IPS-15b (cell line): ENCODE data around the gene PLCL2.
"Not testable (repeated sequence)": the region's sequence is repeated elsewhere in the genome, so short reads cannot be mapped to it uniquely, and the experiment has no call there.

ENCODE experiments used
- H3K27me3 ChIP-seq: one replicate; pipeline ENCODE4 v1.6.1; 2013; ENCODE audit warnings: low read length; ENCODE audit not compliant: control insufficient read depth, insufficient read depth
- H3K36me3 ChIP-seq: one replicate; pipeline ENCODE4 v1.6.1; 2013; ENCODE audit warnings: low read length; ENCODE audit not compliant: control insufficient read depth, insufficient read depth
- H3K4me1 ChIP-seq: one replicate; pipeline ENCODE4 v1.6.1; 2013; ENCODE audit warnings: mild to moderate bottlenecking, low read length; ENCODE audit not compliant: control insufficient read depth, insufficient read depth
- H3K4me3 ChIP-seq: one replicate; pipeline ENCODE4 v1.5.1; 2013; ENCODE audit warnings: low read depth, low read length
- H3K9ac ChIP-seq: one replicate; pipeline ENCODE4 v1.6.1; 2013; ENCODE audit warnings: low read depth, mild to moderate bottlenecking, low read length
- H3K9me3 ChIP-seq: one replicate; pipeline ENCODE4 v1.6.1; 2013; ENCODE audit warnings: mild to moderate bottlenecking, low read length; ENCODE audit not compliant: control insufficient read depth, insufficient read depth

The PLCL2 gene

DNA sequence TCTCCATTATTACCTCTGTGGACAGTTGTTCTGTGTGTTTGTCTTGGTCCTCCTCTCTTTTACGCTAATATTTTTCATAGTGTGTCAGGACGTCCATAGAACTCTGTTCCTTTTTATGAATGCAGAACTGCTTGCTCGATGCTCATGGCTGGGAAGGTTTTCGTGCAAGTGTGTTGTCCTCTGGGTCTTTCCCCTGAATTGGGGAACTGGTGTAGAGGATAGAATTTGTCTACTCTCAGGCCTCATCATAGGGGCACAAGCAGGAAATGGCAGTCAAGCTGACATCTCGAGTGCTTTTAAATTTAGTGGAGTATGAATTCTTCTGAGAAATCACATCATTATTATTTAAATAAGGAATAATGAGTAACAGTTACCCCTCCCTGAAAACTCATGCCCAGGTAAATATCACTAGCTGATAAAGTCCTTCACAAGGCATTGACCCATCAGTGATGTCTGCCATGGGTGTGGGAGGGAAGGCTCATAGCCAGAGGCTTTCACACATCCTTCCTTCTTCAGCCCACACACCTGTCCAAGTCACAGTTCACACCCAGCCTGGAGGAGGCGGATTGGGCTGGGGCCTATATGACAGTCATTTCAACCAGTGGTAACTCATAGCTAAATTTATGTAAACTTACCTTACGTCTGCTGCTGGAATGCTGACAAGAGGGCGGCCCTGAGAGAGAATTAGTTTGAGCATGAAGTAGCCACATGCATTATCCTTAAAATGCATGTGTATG lies 226.1 kb downstream of the PLCL2 start:
- Histone ChIP-seq H3K9ac (no peak overlapping the region), H3K9me3 (no peaks in the 10 kb centered on the region), H3K4me3 (no peak overlapping the region), H3K36me3 (no peaks in the 10 kb centered on the region), H3K4me1 (no peaks in the 10 kb centered on the region), H3K27me3 (no peaks in the 10 kb centered on the region)

DNA sequence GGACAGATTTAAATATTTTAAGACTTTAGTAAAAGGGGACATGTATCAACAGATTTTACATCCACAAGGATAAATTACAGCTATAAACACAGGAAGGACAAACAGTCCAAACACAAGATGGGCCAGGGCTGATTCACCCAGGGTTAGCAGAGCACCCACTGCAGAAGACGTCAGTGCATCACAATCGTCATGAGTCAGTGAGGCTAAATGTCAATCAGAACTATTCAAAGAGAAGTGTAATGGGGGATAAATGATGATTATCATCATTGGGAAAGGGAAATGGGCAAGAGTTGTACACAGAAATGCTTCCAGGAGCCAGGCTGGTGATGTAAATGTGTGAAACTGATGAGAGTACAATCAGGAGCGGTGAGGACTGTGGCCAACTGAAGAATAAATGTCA lies 226.8 kb downstream of the PLCL2 start:
- Histone ChIP-seq H3K9ac (no peak overlapping the region), H3K9me3 (no peaks in the 10 kb centered on the region), H3K36me3 (no peaks in the 10 kb centered on the region), H3K4me1 (no peaks in the 10 kb centered on the region), H3K4me3 (no peak overlapping the region), H3K27me3 (no peaks in the 10 kb centered on the region)

DNA sequence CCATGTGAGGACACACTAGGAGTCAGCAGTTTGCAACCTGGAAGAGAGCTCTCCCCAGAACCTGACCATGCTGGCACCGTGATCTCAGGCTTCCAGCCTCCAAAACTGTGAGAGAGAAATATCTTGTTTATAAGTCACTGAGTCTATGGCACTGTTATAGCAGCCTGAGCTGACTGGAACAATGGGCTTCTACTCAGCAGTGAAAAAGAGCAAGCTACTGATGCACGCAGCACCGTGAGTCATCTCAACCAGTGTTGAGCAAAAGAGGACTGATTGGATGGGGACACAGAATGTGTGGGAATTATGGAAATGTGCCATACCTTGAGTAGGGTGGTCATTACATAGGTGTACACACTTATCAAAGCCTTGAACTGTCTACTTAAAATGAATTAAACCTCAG lies 230.4 kb downstream of the PLCL2 start:
- Histone ChIP-seq H3K9ac (no peak overlapping the region), H3K27me3 (no peaks in the 10 kb centered on the region), H3K4me3 (no peak overlapping the region), H3K9me3 (no peaks in the 10 kb centered on the region), H3K36me3 (no peaks in the 10 kb centered on the region), H3K4me1 (no peaks in the 10 kb centered on the region)

DNA sequence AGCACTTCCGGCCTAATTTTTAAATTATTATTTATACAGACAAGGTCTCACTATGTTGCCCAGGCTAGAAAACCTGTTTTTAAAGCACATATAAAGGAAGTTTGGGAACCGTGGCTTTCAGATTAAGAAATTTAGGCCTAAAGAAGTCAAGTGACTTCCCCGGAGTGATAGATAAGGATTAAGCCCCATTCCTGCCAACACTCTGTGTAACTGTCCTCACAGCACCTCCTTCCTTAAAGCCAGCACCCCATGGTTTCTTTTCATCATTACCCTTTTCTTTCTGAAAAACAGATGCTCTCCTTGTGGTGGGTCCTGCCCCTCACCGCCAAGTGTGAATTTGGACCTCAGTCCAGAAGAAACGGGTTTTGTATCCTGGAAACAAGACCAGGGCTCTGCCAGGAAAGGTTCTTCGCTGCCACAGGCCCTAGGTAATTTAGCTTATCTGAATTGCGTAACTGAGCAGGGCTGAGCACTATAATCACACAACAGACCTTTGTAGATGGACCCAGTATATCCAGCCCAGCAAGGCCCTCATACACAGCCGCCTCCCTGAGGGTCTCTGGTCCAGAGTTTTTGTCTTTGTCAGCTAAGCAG lies 231.3 kb downstream of the PLCL2 start:
- H3K9me3 ChIP-seq = no peaks in the 10 kb centered on the region
- H3K27me3 ChIP-seq = no peaks in the 10 kb centered on the region
- H3K4me3 ChIP-seq = no peak overlapping the region
- H3K4me1 ChIP-seq = no peaks in the 10 kb centered on the region
- H3K36me3 ChIP-seq = no peaks in the 10 kb centered on the region
- no peak overlapping the region for H3K9ac ChIP-seq

DNA sequence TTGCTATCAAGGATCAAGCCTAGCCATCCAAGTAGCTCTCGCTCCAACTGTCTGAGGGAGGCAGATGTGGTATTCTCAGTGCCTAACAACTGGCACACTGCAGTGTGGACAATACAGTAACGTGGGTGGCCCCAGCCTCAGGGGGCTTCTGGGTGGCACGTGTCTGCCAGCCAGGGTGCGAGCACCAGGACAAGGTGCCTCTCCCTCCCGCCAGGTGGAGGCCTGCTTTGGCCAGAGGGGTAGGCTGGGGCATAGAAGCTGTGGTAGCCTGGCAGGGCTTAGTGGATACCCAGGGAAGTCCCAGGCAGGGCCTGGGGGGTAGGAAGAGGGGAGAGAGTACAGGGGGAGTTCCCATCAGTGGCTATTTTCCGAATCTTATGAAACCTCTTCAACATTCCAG lies 234.0 kb downstream of the PLCL2 start:
- no peaks in the 10 kb centered on the region for H3K9me3 ChIP-seq

DNA sequence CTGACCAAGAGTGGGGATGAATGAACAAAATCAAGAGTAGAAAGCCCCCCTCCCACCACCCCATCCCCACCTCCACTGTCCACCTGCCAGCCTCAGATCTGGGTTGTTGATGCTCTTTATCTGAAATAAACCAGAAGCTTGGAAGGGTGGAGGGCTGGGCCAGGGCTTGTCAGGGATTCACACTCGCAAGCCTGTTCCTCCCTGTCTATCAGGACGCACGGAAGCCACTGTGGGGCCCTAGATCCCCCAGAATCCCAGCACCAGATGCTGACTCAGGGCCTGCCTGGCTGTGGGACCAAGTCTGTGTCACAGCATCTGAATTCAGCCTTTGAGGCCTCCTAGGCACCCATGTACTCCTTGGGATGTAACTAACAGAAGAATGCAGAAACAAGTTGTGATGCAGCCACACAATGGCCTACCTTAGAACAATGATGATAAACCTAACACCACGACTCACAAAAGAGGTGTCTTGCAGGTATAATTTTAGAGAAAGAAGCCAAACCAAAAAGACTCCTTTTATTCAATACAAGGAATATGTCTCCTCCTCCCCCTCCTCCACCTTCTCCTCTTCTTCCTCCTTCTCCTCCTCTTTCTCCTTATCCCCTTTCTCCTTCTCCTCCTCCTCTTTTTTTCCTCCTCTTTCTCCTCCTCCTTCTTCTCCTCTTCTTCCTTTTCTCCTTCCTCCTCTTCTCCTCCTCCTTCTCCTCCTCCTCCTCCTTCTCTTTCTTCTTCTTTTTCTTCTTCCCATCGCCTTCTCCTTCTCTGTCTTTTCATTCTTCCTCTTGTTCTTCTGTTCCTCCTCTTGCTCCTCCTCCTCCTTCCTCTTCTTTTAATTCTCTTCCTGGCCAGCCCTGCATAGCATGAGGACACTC lies 234.7 kb downstream of the PLCL2 start:
- Histone ChIP-seq H3K9me3 (no peaks in the 10 kb centered on the region), H3K9ac (no peak overlapping the region), H3K27me3 (no peaks in the 10 kb centered on the region), H3K4me3 (no peak overlapping the region), H3K4me1 (no peaks in the 10 kb centered on the region), H3K36me3 (no peaks in the 10 kb centered on the region)

More for the DNA sequence above, 234.0 kb downstream of the PLCL2 start:
- no peaks in the 10 kb centered on the region for H3K36me3 ChIP-seq
- H3K27me3 ChIP-seq = no peaks in the 10 kb centered on the region
- no peaks in the 10 kb centered on the region for H3K4me1 ChIP-seq
- no peak overlapping the region for H3K4me3 ChIP-seq
- H3K9ac ChIP-seq = no peak overlapping the region

DNA sequence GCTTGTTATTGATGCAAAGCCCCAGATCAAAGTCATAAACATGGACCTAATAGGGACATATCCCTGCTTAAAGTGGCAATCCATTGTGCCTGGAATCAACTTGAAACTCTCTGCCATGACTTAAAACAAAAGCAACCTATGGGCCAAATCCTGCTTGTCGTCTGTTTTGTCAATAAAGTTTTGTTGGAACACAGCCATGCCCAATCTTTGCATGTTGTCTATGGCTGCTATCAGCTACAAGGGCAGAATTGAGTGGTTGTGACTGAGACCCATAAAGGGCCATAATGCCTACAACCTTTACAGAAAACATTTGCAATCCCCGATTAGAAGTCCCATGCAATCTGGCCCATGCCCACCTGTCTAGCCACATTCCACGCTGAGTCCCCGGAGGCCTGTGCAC lies 235.4 kb downstream of the PLCL2 start:
- Histone ChIP-seq H3K36me3 (no peaks in the 10 kb centered on the region), H3K27me3 (no peaks in the 10 kb centered on the region), H3K4me1 (no peaks in the 10 kb centered on the region), H3K4me3 (no peak overlapping the region), H3K9ac (no peak overlapping the region), H3K9me3 (no peaks in the 10 kb centered on the region)

DNA sequence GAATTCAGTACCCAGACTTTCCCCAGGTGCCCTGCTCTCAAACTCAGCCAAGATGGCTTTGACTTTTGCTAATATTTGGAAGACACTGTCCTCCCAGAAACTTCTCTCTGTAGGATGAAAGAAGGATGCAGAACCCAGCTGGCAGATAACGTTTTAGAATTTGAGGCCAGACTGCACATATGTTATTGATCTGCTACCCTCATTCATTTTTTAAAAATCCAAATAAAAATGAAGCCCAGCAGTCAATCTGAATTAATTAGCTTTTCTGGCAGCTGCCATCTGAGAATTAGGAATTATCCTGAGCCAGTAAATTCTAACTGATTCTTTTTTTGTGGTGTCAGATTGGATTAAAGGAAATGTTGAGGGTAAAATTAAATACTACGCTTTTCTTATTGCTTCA lies 236.6 kb downstream of the PLCL2 start:
- no peaks in the 10 kb centered on the region for H3K36me3 ChIP-seq
- H3K27me3 ChIP-seq = no peaks in the 10 kb centered on the region
- H3K4me3 ChIP-seq = no peak overlapping the region
- no peak overlapping the region for H3K9ac ChIP-seq
- no peaks in the 10 kb centered on the region for H3K9me3 ChIP-seq
- H3K4me1 ChIP-seq = no peaks in the 10 kb centered on the region

DNA sequence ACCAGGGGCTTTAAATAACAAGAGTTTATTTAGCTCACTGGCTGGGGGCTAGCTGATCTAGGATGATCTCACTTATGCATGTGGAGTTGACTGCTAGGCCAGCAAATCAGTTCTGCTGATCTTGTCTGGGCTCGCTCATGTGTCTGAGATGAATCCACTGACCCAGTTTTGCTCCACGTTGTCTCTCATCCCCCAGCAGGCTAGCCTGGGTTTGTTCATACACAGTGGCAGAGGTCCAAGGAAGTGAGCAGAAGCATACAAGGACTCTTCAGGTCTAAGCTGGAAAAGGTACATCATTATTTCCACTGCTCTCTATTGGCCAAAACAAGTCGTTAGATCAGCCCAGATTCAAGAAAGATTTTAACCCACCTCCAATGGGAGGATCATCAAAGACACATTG lies 238.0 kb downstream of the PLCL2 start:
- no peak overlapping the region for H3K4me3 ChIP-seq
- no peaks in the 10 kb centered on the region for H3K9me3 ChIP-seq

DNA sequence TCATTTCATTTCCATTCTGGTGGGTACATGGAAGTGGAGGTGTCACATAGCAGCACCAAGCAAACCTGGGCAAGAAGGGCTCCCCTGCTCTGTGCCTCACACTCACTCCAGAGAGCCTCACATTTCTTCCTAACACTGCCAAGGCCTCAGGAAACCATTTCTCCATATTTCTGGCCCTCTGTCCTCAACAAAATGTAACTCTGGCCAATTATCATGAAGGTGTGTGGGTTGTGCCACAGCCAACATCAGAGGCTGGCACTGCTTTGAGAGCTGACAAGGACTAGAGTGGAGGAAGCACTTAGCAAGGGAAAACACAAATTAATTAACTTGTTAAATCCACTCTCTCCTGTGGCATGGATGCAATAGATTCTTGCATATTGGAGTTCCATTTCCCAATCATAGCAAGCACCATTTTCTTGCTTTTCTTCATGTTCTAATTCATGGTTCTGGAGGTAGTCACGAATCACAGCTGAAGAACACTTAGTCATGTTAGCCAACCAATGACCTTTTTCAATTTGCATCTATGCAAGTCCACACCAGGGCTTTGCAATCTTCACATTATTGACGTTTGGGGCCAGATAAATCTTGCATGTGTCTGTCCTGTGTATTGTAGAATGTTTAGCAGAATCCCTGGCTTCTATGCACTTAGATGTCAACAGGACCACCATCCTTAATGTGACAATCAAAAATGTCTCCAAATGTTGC lies 241.1 kb downstream of the PLCL2 start:
- Histone ChIP-seq H3K27me3 (no peaks in the 10 kb centered on the region), H3K9me3 (no peaks in the 10 kb centered on the region), H3K4me1 (no peaks in the 10 kb centered on the region), H3K36me3 (no peaks in the 10 kb centered on the region), H3K9ac (no peak overlapping the region), H3K4me3 (no peak overlapping the region)

More for the DNA sequence above, 238.0 kb downstream of the PLCL2 start:
- Histone ChIP-seq H3K4me1 (no peaks in the 10 kb centered on the region), H3K27me3 (no peaks in the 10 kb centered on the region), H3K36me3 (no peaks in the 10 kb centered on the region), H3K9ac (no peak overlapping the region)

DNA sequence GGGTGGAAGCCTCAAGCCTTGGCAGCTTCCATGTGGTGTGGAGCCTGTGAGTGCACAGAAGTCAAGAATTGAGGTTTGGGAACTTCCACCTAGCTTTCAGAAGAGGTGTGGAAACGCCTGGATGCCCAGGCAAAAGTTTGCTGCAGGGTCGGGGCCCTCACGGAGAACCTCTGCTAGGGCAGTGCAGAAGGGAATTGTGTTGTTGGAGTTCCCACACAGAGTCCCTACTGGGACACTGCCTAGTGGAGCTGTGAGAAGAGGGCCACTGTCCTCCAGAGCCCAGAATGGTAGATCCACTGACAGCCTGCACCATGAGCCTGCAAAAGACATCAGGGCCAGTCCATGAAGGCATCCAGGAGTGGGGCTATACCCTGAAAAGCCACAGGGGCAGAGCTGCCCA lies 243.9 kb downstream of the PLCL2 start:
- not testable (repeated sequence) for H3K27me3 ChIP-seq, H3K9me3 ChIP-seq, H3K4me1 ChIP-seq, H3K36me3 ChIP-seq, H3K4me3 ChIP-seq, H3K9ac ChIP-seq
